ENCODE results near the gene ANKRD39. TPM values are rescaled to one million over a fixed set of nuclear protein-coding genes. Genes with fewer than 3 reads are reported as not detected.
A peak's percentile ranks its signal among the peaks of the same experiment; 100 is the strongest.

The ANKRD39 gene
- total RNA-seq, 1 donor from 2014 or later: 3.7 TPM

DNA sequence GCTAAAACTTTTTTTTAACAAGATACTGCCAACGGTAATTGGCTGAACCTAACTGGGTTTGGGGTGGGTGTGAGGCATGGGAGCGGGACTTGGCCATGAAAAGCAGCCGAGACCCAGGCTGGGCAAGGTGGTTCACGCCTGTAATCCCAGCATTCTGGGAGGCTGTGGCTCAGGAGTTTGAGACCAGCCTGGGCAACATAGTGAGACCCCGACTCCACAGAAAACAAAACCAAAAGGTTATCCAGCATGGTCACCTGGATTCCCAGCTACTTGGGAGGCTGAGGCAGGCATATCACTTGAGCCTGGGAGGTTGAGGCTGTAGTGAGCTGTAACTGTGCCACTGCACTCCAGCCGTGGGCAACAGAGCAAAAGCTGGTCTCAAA, 23.1 kb upstream of the ANKRD39 start:
- no peak overlapping the region for H3K4me3 ChIP-seq (ENCODE audit: low read length in 3 of 3)
- peaks cover 0 to 2% (median 0%) of the 10 kb centered on the region in 3 donors for H3K27me3 ChIP-seq (ENCODE audit: control insufficient read depth in 3 of 3, insufficient read depth in 3 of 3, low read length in 3 of 3)

DNA sequence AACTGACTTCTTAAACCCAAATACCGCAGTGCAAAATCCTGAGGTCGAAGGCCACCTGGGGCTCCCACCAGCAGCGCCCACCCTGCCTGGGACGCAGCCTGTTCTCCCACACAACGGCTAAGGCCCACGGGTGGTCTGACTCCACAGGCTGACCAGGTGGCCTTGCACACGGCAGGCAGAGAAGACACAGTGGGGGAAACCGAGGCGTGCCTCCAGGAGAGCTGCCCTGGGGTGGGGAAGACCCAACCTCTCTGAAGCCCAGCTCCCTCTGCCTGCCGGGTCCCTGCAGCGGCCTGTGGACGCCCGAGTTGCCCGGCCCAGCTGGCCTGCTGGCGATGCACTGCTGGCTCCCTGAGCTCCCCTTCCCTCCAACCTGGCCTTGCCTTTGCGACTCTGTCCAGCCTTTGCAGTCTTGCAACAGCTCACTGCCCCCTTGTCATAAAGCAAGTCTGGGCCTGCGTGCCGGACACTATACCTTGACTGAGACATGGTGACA, 21.8 kb upstream of the ANKRD39 start:
- Histone ChIP-seq H3K27ac (ENCODE audit: low read depth, low read length) (no peak overlapping the region), H3K9me3 (ENCODE audit: control insufficient read depth in 3 of 3, low read length in 3 of 3) (no peaks in the 10 kb centered on the region), H3K4me3 (ENCODE audit: low read length in 3 of 3) (no peak overlapping the region), H3K9ac (ENCODE audit: low read depth in 1 of 3, low read length in 3 of 3) (no peak overlapping the region), H3K4me1 (ENCODE audit: control insufficient read depth in 3 of 3, insufficient read depth in 3 of 3, low read length in 3 of 3) (peaks cover 3 to 10% (median 9%) of the 10 kb centered on the region in 3 donors), H3K36me3 (ENCODE audit: control insufficient read depth in 3 of 3, insufficient read depth in 3 of 3, low read length in 3 of 3) (no peaks in the 10 kb centered on the region), H3K27me3 (ENCODE audit: control insufficient read depth in 3 of 3, insufficient read depth in 3 of 3, low read length in 3 of 3) (peaks cover 0 to 2% (median 0%) of the 10 kb centered on the region in 3 donors)

More for the DNA sequence above, 23.1 kb upstream of the ANKRD39 start:
- peaks cover 0 to 8% (median 4%) of the 10 kb centered on the region in 3 donors for H3K4me1 ChIP-seq (ENCODE audit: control insufficient read depth in 3 of 3, insufficient read depth in 3 of 3, low read length in 3 of 3)
- no peaks in the 10 kb centered on the region for H3K36me3 ChIP-seq (ENCODE audit: control insufficient read depth in 3 of 3, insufficient read depth in 3 of 3, low read length in 3 of 3)
- no peak overlapping the region for H3K27ac ChIP-seq (ENCODE audit: low read depth, low read length)
- no peak overlapping the region for H3K9ac ChIP-seq (ENCODE audit: low read depth in 1 of 3, low read length in 3 of 3)
- no peaks in the 10 kb centered on the region for H3K9me3 ChIP-seq (ENCODE audit: control insufficient read depth in 3 of 3, low read length in 3 of 3)

DNA sequence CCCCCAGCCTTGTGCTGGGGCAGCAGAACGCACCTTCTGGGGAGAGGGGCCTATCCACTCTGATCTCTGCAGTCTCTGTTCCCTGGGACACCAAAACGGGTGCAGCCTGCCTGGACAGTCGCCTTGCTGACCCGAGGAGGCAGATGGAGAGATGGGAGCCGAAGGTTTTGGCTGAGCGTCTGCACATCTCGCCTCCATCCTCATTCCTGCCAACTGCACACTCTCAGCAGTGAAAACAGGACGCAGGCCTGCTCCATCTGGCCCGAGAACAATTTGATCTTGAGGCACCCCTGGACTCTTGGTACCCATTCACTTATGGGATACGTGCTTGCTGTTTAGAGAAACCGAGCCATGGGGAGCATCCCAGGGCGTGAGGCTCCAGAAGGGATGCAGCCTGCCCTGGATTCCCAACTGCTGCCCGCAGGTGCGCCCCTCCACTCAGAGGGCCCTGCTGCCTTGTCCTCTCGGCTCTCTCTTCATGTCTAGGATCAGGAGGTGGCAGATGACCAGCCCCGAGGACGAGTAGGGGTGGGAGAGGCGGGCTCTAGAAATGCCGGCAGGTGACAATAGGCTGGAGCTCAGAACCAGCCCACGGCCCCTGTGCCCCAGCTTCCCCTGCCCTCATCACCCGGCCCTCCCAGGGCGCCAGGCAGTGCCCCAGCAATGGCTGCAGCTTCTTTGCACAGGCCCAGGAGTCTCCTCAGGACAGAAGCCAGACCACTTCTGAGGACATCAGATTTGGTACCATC, 21.2 kb upstream of the ANKRD39 start:
- peaks cover 0 to 2% (median 0%) of the 10 kb centered on the region in 3 donors for H3K27me3 ChIP-seq (ENCODE audit: control insufficient read depth in 3 of 3, insufficient read depth in 3 of 3, low read length in 3 of 3)
- H3K4me3 ChIP-seq (ENCODE audit: low read length in 3 of 3): no peak overlapping the region
- H3K27ac ChIP-seq (ENCODE audit: low read depth, low read length): no peak overlapping the region
- no peaks in the 10 kb centered on the region for H3K9me3 ChIP-seq (ENCODE audit: control insufficient read depth in 3 of 3, low read length in 3 of 3)
- H3K9ac ChIP-seq (ENCODE audit: low read depth in 1 of 3, low read length in 3 of 3): no peak overlapping the region
- peaks cover 10 to 17% (median 15%) of the 10 kb centered on the region in 3 donors for H3K4me1 ChIP-seq (ENCODE audit: control insufficient read depth in 3 of 3, insufficient read depth in 3 of 3, low read length in 3 of 3)
- no peaks in the 10 kb centered on the region for H3K36me3 ChIP-seq (ENCODE audit: control insufficient read depth in 3 of 3, insufficient read depth in 3 of 3, low read length in 3 of 3)

DNA sequence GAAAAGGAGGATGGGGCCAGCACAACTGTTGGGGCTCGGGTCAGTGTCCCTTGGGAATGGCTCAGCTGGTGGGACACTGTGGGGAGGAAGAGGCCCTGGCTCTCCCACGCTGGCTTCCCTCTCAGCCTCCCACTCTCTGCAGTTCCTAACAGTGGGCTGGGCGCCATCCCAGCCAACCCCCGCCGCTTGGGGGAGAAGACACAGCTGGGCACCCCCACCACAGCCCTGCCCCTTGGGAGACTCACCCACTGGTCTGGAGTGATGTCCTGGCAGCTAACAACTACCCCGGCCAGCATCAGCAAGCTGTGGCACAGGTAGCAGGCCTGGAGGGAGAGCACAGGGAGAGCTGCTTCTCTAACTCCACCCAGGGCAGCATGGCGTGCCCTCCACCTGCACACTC, 20.4 kb upstream of the ANKRD39 start:
- Histone ChIP-seq H3K27me3 (ENCODE audit: control insufficient read depth in 3 of 3, insufficient read depth in 3 of 3, low read length in 3 of 3) (peaks cover 0 to 2% (median 0%) of the 10 kb centered on the region in 3 donors), H3K27ac (ENCODE audit: low read depth, low read length) (no peak overlapping the region), H3K9ac (ENCODE audit: low read depth in 1 of 3, low read length in 3 of 3) (no peak overlapping the region), H3K4me1 (ENCODE audit: control insufficient read depth in 3 of 3, insufficient read depth in 3 of 3, low read length in 3 of 3) (peaks cover 15 to 24% (median 22%) of the 10 kb centered on the region in 3 donors), H3K36me3 (ENCODE audit: control insufficient read depth in 3 of 3, insufficient read depth in 3 of 3, low read length in 3 of 3) (no peaks in the 10 kb centered on the region), H3K9me3 (ENCODE audit: control insufficient read depth in 3 of 3, low read length in 3 of 3) (no peaks in the 10 kb centered on the region), H3K4me3 (ENCODE audit: low read length in 3 of 3) (no peak overlapping the region)

DNA sequence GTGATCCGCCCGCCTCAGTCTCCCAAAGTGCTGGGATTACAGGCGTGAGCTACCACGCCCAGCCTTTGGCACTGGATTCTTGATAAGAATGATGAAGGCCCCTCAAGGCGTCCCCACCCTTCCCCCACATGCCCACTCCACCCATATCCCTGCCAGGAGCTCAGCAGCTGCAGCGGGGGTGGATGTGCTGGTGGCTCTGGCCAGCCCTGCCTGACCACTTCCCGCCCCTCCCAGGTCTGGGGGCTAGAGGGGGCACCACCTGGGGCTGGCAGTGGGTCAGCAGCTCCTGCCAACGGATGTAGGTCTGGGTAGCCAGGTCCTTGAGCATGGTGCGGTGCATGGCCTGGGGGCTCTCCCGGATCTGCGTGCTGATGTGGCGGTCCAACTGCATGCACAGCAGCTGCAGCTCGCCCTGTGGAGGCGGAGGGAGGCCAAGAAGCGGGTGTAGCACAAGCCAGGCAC, 19.8 kb upstream of the ANKRD39 start:
- no peaks in the 10 kb centered on the region for H3K36me3 ChIP-seq (ENCODE audit: control insufficient read depth in 3 of 3, insufficient read depth in 3 of 3, low read length in 3 of 3)
- no peak overlapping the region for H3K9ac ChIP-seq (ENCODE audit: low read depth in 1 of 3, low read length in 3 of 3)
- H3K27ac ChIP-seq (ENCODE audit: low read depth, low read length): no peak overlapping the region
- H3K27me3 ChIP-seq (ENCODE audit: control insufficient read depth in 3 of 3, insufficient read depth in 3 of 3, low read length in 3 of 3): peaks cover 0 to 2% (median 0%) of the 10 kb centered on the region in 3 donors
- no peaks in the 10 kb centered on the region for H3K9me3 ChIP-seq (ENCODE audit: control insufficient read depth in 3 of 3, low read length in 3 of 3)
- H3K4me3 ChIP-seq (ENCODE audit: low read length in 3 of 3): no peak overlapping the region
- H3K4me1 ChIP-seq (ENCODE audit: control insufficient read depth in 3 of 3, insufficient read depth in 3 of 3, low read length in 3 of 3): peaks cover 18 to 26% (median 25%) of the 10 kb centered on the region in 3 donors

DNA sequence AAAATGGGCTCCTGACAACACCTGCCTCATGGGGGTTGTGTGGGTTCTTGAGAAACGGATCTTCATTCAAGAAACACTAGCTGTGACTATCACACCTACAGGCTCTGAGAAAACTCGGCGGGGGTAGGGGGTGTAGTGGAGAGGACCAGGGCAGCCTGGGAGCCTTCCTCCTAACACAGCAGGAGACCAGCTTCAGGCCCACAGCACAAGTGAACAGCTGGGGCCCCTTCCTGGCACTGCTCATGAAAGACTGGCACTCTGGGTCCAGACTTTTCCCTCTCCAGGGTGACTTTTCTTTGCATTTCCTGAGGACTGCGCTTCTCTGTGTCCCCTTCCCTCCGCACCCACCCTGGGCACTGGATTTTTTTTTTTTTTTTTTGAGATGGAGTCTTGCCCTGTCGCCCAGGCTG, 19.2 kb upstream of the ANKRD39 start:
- H3K27ac ChIP-seq (ENCODE audit: low read depth, low read length): no peak overlapping the region

DNA sequence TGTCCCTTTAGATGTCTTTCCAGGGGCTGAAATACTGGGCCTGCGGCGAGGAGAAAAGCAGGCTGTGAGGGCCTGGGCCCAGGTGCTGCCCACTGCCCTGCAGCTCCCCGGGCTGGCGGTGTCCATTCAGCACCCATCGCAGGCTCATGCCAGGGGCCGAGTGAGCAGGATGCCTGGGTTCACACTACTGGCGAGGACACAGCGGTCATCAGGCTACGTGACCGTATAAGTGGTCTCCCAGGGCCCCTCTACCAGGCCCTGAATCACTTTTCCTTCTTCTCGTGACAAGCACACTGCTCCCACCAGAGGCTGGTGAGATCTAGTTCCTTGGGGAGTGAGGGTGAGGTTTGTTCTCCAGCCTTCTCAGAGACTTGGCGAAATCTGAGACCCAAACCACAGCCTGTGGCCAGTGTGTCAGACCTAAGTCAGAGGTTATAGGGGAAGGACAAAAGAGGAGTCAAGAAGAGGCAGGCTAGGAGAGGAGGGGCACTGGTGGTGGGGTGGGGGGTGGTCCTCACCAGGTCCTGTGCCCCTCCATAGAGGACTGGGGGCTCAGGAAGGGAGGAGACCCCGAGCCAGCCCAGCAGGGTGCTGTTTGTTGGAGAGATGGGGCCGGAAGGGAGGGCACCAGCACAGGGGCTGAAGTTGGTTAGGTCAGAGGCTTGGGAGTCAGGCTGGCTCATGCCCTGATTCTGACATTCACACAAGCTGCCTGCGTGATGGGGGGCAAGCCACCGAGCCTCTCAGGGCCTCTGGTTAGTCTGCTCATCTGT, 18.6 kb upstream of the ANKRD39 start:
- H3K27ac ChIP-seq (ENCODE audit: low read depth, low read length): no peak overlapping the region

More for the DNA sequence above, 19.2 kb upstream of the ANKRD39 start:
- Histone ChIP-seq H3K9ac (ENCODE audit: low read depth in 1 of 3, low read length in 3 of 3) (no peak overlapping the region), H3K4me1 (ENCODE audit: control insufficient read depth in 3 of 3, insufficient read depth in 3 of 3, low read length in 3 of 3) (peaks cover 18 to 23% (median 22%) of the 10 kb centered on the region in 3 donors), H3K9me3 (ENCODE audit: control insufficient read depth in 3 of 3, low read length in 3 of 3) (no peaks in the 10 kb centered on the region), H3K4me3 (ENCODE audit: low read length in 3 of 3) (no peak overlapping the region), H3K27me3 (ENCODE audit: control insufficient read depth in 3 of 3, insufficient read depth in 3 of 3, low read length in 3 of 3) (no peaks in the 10 kb centered on the region), H3K36me3 (ENCODE audit: control insufficient read depth in 3 of 3, insufficient read depth in 3 of 3, low read length in 3 of 3) (no peaks in the 10 kb centered on the region)

DNA sequence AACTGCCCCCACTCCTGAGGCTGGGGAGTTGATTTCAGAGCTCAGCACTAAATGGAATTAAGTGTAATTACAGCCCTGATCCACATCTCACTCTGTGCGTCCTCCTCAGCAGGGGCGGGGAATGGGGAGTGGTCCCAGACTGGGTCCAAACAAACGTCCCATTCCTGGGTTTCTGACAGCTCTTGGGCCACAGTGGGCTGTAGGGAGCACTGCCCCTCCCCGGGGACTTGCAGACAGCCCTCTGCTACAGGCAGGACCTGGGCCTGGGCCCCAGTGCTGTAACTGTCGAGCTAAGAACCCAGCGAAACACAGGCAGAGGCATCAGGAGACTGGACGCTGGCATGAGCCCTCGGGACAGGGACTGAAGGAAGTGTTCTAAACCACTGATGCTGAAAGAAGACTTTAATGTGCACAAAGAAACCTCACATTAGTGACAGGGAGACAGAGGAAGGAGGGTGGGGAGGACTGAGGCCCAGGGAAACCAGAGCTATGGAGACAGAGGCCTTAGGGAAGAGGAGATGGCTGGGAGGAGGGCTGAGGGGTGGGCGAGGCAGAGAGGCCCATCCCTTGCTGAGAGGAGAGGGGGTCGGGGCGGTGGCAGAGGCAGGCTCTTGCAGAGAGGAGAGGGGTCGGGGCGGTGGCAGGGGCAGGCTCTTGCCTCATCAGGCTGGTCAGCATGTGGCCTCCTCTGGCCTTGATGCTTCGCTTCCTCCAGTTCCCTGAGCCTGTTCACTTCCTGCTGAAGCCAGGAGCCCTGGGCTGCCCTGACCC, 17.9 kb upstream of the ANKRD39 start:
- Histone ChIP-seq H3K9ac (ENCODE audit: low read depth in 1 of 3, low read length in 3 of 3) (peak overlapping the region in 1 of 3 donors; percentile 33), H3K4me1 (ENCODE audit: control insufficient read depth in 3 of 3, insufficient read depth in 3 of 3, low read length in 3 of 3) (peaks cover 21 to 24% (median 22%) of the 10 kb centered on the region in 3 donors), H3K27ac (ENCODE audit: low read depth, low read length) (no peak overlapping the region), H3K27me3 (ENCODE audit: control insufficient read depth in 3 of 3, insufficient read depth in 3 of 3, low read length in 3 of 3) (no peaks in the 10 kb centered on the region), H3K36me3 (ENCODE audit: control insufficient read depth in 3 of 3, insufficient read depth in 3 of 3, low read length in 3 of 3) (no peaks in the 10 kb centered on the region), H3K9me3 (ENCODE audit: control insufficient read depth in 3 of 3, low read length in 3 of 3) (no peaks in the 10 kb centered on the region), H3K4me3 (ENCODE audit: low read length in 3 of 3) (no peak overlapping the region)

More for the DNA sequence above, 18.6 kb upstream of the ANKRD39 start:
- no peaks in the 10 kb centered on the region for H3K9me3 ChIP-seq (ENCODE audit: control insufficient read depth in 3 of 3, low read length in 3 of 3)
- H3K4me3 ChIP-seq (ENCODE audit: low read length in 3 of 3): no peak overlapping the region
- H3K36me3 ChIP-seq (ENCODE audit: control insufficient read depth in 3 of 3, insufficient read depth in 3 of 3, low read length in 3 of 3): no peaks in the 10 kb centered on the region
- H3K9ac ChIP-seq (ENCODE audit: low read depth in 1 of 3, low read length in 3 of 3): no peak overlapping the region
- no peaks in the 10 kb centered on the region for H3K27me3 ChIP-seq (ENCODE audit: control insufficient read depth in 3 of 3, insufficient read depth in 3 of 3, low read length in 3 of 3)
- peaks cover 18 to 23% (median 22%) of the 10 kb centered on the region in 3 donors for H3K4me1 ChIP-seq (ENCODE audit: control insufficient read depth in 3 of 3, insufficient read depth in 3 of 3, low read length in 3 of 3)

DNA sequence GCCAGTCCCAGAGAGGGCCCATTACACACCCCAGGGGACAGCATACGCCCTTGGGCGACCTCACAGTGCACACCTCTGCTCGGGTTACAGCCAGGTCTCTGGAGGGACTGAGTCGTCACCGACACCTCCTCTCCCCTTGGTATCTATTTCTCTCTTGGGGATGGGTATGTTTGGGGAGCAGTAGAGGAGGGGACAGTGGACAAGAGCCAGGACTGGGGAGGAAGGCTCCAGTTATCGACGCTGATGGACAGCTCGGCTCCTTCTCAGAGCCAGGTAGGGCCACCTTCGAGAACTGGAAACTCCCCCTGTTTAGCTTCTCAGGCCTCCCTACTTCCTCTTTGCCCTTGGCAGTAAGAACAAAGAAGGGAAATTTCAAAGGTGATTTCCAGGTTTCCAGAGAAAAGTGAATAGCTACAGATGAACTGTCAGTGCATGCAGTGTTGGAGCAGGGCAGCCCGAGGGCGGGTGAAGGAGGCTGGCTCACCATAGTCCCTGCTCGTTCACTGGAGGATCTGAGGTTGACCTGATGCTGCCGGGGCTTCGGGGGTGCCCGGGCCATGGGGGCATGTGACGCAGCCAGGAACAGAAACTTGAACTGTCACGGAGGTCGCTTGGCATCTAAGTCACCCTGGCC, 16.5 kb upstream of the ANKRD39 start:
- Histone ChIP-seq H3K9me3 (ENCODE audit: control insufficient read depth in 3 of 3, low read length in 3 of 3) (no peaks in the 10 kb centered on the region), H3K36me3 (ENCODE audit: control insufficient read depth in 3 of 3, insufficient read depth in 3 of 3, low read length in 3 of 3) (no peaks in the 10 kb centered on the region), H3K4me1 (ENCODE audit: control insufficient read depth in 3 of 3, insufficient read depth in 3 of 3, low read length in 3 of 3) (peaks cover 22 to 28% (median 25%) of the 10 kb centered on the region in 3 donors), H3K4me3 (ENCODE audit: low read length in 3 of 3) (peak overlapping the region in 1 of 3 donors; percentile 22), H3K9ac (ENCODE audit: low read depth in 1 of 3, low read length in 3 of 3) (peak overlapping the region in 2 of 3 donors; percentile 14 to 57), H3K27me3 (ENCODE audit: control insufficient read depth in 3 of 3, insufficient read depth in 3 of 3, low read length in 3 of 3) (no peaks in the 10 kb centered on the region), H3K27ac (ENCODE audit: low read depth, low read length) (peak overlapping the region; percentile 25)

Data from skeletal muscle tissue (tissue), 4 donors.